ENCODE data around the gene BTBD18.

GRCh38 chr11:57758174-57758573, 6.6 kb upstream of the BTBD18 start:
- no peak for TF ChIP-seq ZBTB7A (IDR thresholded peaks at IDR 0.05; ENCODE audit: low read depth)
- no peak for TF ChIP-seq CREB1 (IDR thresholded peaks at IDR 0.05; ENCODE audit: low read depth)
- TF ChIP-seq REST (IDR thresholded peaks at IDR 0.05; ENCODE audit: low read depth), result no peak
- TF ChIP-seq FOXM1 (IDR thresholded peaks at IDR 0.05; ENCODE audit: borderline replicate concordance, low read depth), result no peak
- TF ChIP-seq YY1 (IDR thresholded peaks at IDR 0.05; ENCODE audit: low read depth), result no peak
- TF ChIP-seq EP300 (IDR thresholded peaks at IDR 0.05; ENCODE audit: borderline replicate concordance), result no peak
- no peak for TF ChIP-seq CEBPB (IDR thresholded peaks at IDR 0.05)
- no peak for TF ChIP-seq MAX (IDR thresholded peaks at IDR 0.05)
- no peak for TF ChIP-seq USF1 (IDR thresholded peaks at IDR 0.05)
- no peak for TF ChIP-seq EGR1 (IDR thresholded peaks at IDR 0.05)

Data from Ishikawa (cell line).